Trophoblast cell (in vitro differentiated cells and primary cell): ENCODE results near the gene FAM217A.

Experiments used
- DNase-seq, 2 donors: peaks; one replicate each; pipeline ENCODE4 v3.0.0-alpha.2; 2016
- H2AFZ ChIP-seq: 2 replicates; pipeline ENCODE4 v1.6.1; 2013; ENCODE audit warnings: low read length, moderate library complexity, mild to moderate bottlenecking; ENCODE audit not compliant: insufficient read depth, poor library complexity
- H2AK5ac ChIP-seq: 2 replicates; pipeline ENCODE4 v1.6.1; 2013; ENCODE audit warnings: mild to moderate bottlenecking, low read length
- H2BK120ac ChIP-seq: 2 replicates; pipeline ENCODE4 v1.6.1; 2013; ENCODE audit warnings: low read length, mild to moderate bottlenecking, moderate library complexity; ENCODE audit not compliant: insufficient read depth, poor library complexity
- H2BK12ac ChIP-seq: 2 replicates; pipeline ENCODE4 v1.6.1; 2013; ENCODE audit warnings: mild to moderate bottlenecking, low read length, moderate library complexity
- H2BK5ac ChIP-seq: 2 replicates; pipeline ENCODE4 v1.6.1; 2013; ENCODE audit warnings: low read length, low read depth, moderate library complexity, mild to moderate bottlenecking; ENCODE audit not compliant: poor library complexity
- H3K14ac ChIP-seq: 2 replicates; pipeline ENCODE4 v1.6.1; 2013; ENCODE audit warnings: mild to moderate bottlenecking, low read length
- H3K18ac ChIP-seq: 2 replicates; pipeline ENCODE4 v1.6.1; 2013; ENCODE audit warnings: mild to moderate bottlenecking, low read length
- H3K23ac ChIP-seq: 2 replicates; pipeline ENCODE4 v1.6.1; 2013; ENCODE audit warnings: low read length
- H3K27ac ChIP-seq: 2 replicates; pipeline ENCODE4 v1.5.1; 2013; ENCODE audit warnings: low read depth, mild to moderate bottlenecking, inconsistent platforms, low read length, moderate library complexity
- H3K27me3 ChIP-seq: 2 replicates; pipeline ENCODE4 v1.6.1; 2013; ENCODE audit warnings: inconsistent platforms, mild to moderate bottlenecking, low read length, moderate library complexity; ENCODE audit not compliant: insufficient read depth
- H3K36me3 ChIP-seq, 2 experiments: 1 replicate in 1 of 2; 2 replicates in 1 of 2; pipeline ENCODE4 v1.6.1; 2013; ENCODE audit warnings: low read length in 2 of 2, mild to moderate bottlenecking in 2 of 2, moderate library complexity in 1 of 2; ENCODE audit not compliant: insufficient read depth in 2 of 2, control insufficient read depth in 1 of 2
- H3K4ac ChIP-seq: 2 replicates; pipeline ENCODE4 v1.6.1; 2013; ENCODE audit warnings: low read depth, mild to moderate bottlenecking, low read length, moderate library complexity
- H3K4me1 ChIP-seq, 2 experiments: 1 replicate in 1 of 2; 2 replicates in 1 of 2; pipeline ENCODE4 v1.6.1; 2013; ENCODE audit warnings: low read length in 2 of 2, mild to moderate bottlenecking in 2 of 2, moderate library complexity in 1 of 2; ENCODE audit not compliant: insufficient read depth in 2 of 2, control insufficient read depth in 1 of 2
- H3K4me2 ChIP-seq: 2 replicates; pipeline ENCODE4 v1.6.1; 2013; ENCODE audit warnings: inconsistent platforms, mild to moderate bottlenecking, low read length, moderate library complexity
- H3K4me3 ChIP-seq: 2 replicates; pipeline ENCODE4 v1.5.1; 2013; ENCODE audit warnings: mild to moderate bottlenecking, low read depth, low read length, inconsistent platforms
- H3K79me1 ChIP-seq: one replicate; pipeline ENCODE4 v1.6.1; 2013; ENCODE audit warnings: low read length
- H3K79me2 ChIP-seq: 2 replicates; pipeline ENCODE4 v1.6.1; 2013; ENCODE audit warnings: low read length, mild to moderate bottlenecking; ENCODE audit not compliant: control insufficient read depth, insufficient read depth, poor library complexity
- H3K9ac ChIP-seq: 2 replicates; pipeline ENCODE4 v1.6.1; 2013; ENCODE audit warnings: mild to moderate bottlenecking, low read length
- H3K9me3 ChIP-seq: 2 replicates; pipeline ENCODE4 v1.6.1; 2013; ENCODE audit warnings: low read depth, mild to moderate bottlenecking, control low read depth, inconsistent platforms, low read length; ENCODE audit not compliant: insufficient read depth
- H4K12ac ChIP-seq: 2 replicates; pipeline ENCODE4 v1.6.1; 2013; ENCODE audit warnings: low read depth, mild to moderate bottlenecking, low read length, moderate library complexity
- H4K8ac ChIP-seq: 2 replicates; pipeline ENCODE4 v1.6.1; 2013; ENCODE audit warnings: low read depth, mild to moderate bottlenecking, low read length, moderate library complexity
- H4K91ac ChIP-seq: one replicate; pipeline ENCODE4 v1.6.1; 2013; ENCODE audit warnings: low read depth, mild to moderate bottlenecking, low read length, moderate library complexity
- WGBS: extraction: QIAGEN DNeasy Blood & Tissue Kit; methylation state at CpG from one replicate; pipeline ENCODE4 v1.1.7; 2013; ENCODE audit warnings: missing lambda C conversion rate; ENCODE audit not compliant: insufficient read length, insufficient coverage; ENCODE audit errors: extremely low coverage; 5-methylcytosine and 5-hydroxymethylcytosine counted together

FAM217A gene

DNA sequence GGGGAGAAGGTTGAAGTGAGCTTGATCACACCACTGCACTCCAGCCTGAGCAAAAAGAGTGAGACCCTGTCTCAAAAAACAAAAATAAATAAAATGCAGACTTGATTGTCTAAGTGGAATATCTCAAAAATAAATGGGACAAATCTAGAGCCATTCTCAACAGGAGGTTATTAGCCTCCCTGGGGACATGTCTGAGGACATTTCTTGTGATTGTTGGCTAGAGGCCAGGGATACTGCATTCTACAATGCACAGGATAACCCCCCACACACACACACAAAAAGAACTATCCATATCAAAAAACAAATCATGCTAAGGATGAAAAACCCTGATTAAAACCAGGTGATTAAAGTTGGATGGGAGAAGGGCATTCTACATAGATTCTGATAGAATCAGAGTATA lies 37.5 kb downstream of the FAM217A start:
- H2BK120ac ChIP-seq, result no peak overlapping the region

GRCh38 chr6:4039348-4039747 lies 39.6 kb downstream of the FAM217A start:
- no peak for DNase-seq
- no peak overlapping the region for H4K91ac ChIP-seq

More for the DNA sequence above, 37.5 kb downstream of the FAM217A start:
- Histone ChIP-seq H4K91ac (no peak overlapping the region), H3K27me3 (no peaks in the 10 kb centered on the region), H3K36me3 (peaks cover 13 to 36% of the 10 kb centered on the region in 2 experiments), H2BK12ac (no peak overlapping the region), H4K8ac (no peak overlapping the region), H3K23ac (no peak overlapping the region), H3K9ac (no peak overlapping the region), H3K14ac (no peak overlapping the region), H3K18ac (no peak overlapping the region), H3K27ac (no peak overlapping the region), H2BK5ac (no peak overlapping the region), H3K4me3 (no peak overlapping the region), H3K9me3 (no peaks in the 10 kb centered on the region), H4K12ac (no peak overlapping the region), H2AFZ (no peak overlapping the region), H3K79me2 (no peaks in the 10 kb centered on the region), H3K4ac (no peak overlapping the region), H3K4me2 (no peak overlapping the region), H3K4me1 (no peaks in the 10 kb centered on the region), H3K79me1 (no peaks in the 10 kb centered on the region), H2AK5ac (no peak overlapping the region)
- no peak for DNase-seq

GRCh38 chr6:4036581-4036980 lies 42.4 kb downstream of the FAM217A start:
- Histone ChIP-seq H3K27me3 (no peaks in the 10 kb centered on the region), H3K4me3 (no peak overlapping the region), H3K9ac (no peak overlapping the region), H3K23ac (no peak overlapping the region), H4K91ac (no peak overlapping the region), H3K79me1 (no peaks in the 10 kb centered on the region), H2AK5ac (no peak overlapping the region), H3K18ac (no peak overlapping the region), H3K14ac (no peak overlapping the region), H4K12ac (no peak overlapping the region), H2BK12ac (no peak overlapping the region), H3K4me2 (no peak overlapping the region), H2BK120ac (no peak overlapping the region), H3K9me3 (no peaks in the 10 kb centered on the region), H3K79me2 (peaks cover 1% of the 10 kb centered on the region), H4K8ac (no peak overlapping the region), H3K27ac (no peak overlapping the region), H3K36me3 (peaks cover 17 to 25% of the 10 kb centered on the region in 2 experiments), H3K4ac (no peak overlapping the region), H3K4me1 (no peaks in the 10 kb centered on the region), H2BK5ac (no peak overlapping the region), H2AFZ (no peak overlapping the region)
- no CpG with 5 or more reads among the region's 5 CpGs for WGBS
- DNase-seq, result no peak

More at GRCh38 chr6:4039348-4039747, 39.6 kb downstream of the FAM217A start:
- Histone ChIP-seq H2AFZ (no peak overlapping the region), H2BK120ac (no peak overlapping the region), H3K4me2 (no peak overlapping the region), H3K4me1 (no peaks in the 10 kb centered on the region), H3K79me1 (no peaks in the 10 kb centered on the region), H3K4ac (no peak overlapping the region), H2BK12ac (no peak overlapping the region), H3K23ac (no peak overlapping the region), H2BK5ac (no peak overlapping the region), H4K8ac (no peak overlapping the region), H3K9ac (no peak overlapping the region), H3K9me3 (no peaks in the 10 kb centered on the region), H3K27me3 (no peaks in the 10 kb centered on the region), H3K4me3 (no peak overlapping the region), H3K36me3 (peaks cover 15 to 33% of the 10 kb centered on the region in 2 experiments), H3K79me2 (no peaks in the 10 kb centered on the region), H3K14ac (no peak overlapping the region), H4K12ac (no peak overlapping the region), H2AK5ac (no peak overlapping the region), H3K18ac (no peak overlapping the region), H3K27ac (no peak overlapping the region)
- WGBS, result no CpG with 5 or more reads among the region's 1 CpG

- no peak overlapping the region for H2AK5ac ChIP-seq
- H3K9ac ChIP-seq, result no peak overlapping the region
- no peaks in the 10 kb centered on the region for H3K9me3 ChIP-seq
- H3K79me1 ChIP-seq, result no peaks in the 10 kb centered on the region
- H4K91ac ChIP-seq, result no peak overlapping the region
- H3K4me3 ChIP-seq, result no peak overlapping the region
- no peak overlapping the region for H2BK12ac ChIP-seq
- no peak overlapping the region for H4K12ac ChIP-seq
- no peak overlapping the region for H3K18ac ChIP-seq
- H2AFZ ChIP-seq, result no peak overlapping the region
- H4K8ac ChIP-seq, result no peak overlapping the region
- H3K14ac ChIP-seq, result no peak overlapping the region
- H3K23ac ChIP-seq, result no peak overlapping the region
- DNase-seq, result no peak
- H3K4ac ChIP-seq, result peak overlapping the region; percentile 89
- H3K36me3 ChIP-seq, result peaks cover 5 to 6% of the 10 kb centered on the region in 2 experiments
- H2BK5ac ChIP-seq, result no peak overlapping the region
- H3K79me2 ChIP-seq, result peaks cover 6% of the 10 kb centered on the region
- no peak overlapping the region for H2BK120ac ChIP-seq
- H3K27me3 ChIP-seq, result no peaks in the 10 kb centered on the region
- H3K27ac ChIP-seq, result no peak overlapping the region
- no CpG with 5 or more reads among the region's 9 CpGs for WGBS
- no peaks in the 10 kb centered on the region for H3K4me1 ChIP-seq
- H3K4me2 ChIP-seq, result no peak overlapping the region
Measured at GRCh38 chr6:4032475-4032874, 46.5 kb downstream of the FAM217A start.
